Dermis blood vessel endothelial cell (primary cell): Measurements from ENCODE around the gene UVRAG. TPM values are rescaled to one million over a fixed set of nuclear protein-coding genes. Genes with fewer than 3 reads are reported as not detected.
"Not testable (repeated sequence)": the region's sequence is repeated elsewhere in the genome, so short reads cannot be mapped to it uniquely, and the experiment has no call there.

Experiments used
- DNase-seq: peaks from one replicate; pipeline ENCODE4 v3.0.0; 2010
- total RNA-seq: library from RNA; depleted of rRNA; stranded (reverse); fragments of >200 nt; gene quantifications from 2 replicates; pipeline ENCODE4 v1.2.3, GENCODE V29; 2014

Gene UVRAG
- total RNA-seq, 1 donor from 2014 or later: 98.2 TPM

- peak; percentile 24 for DNase-seq
These were observed 110.8 kb downstream of the UVRAG start for GRCh38 chr11:75925785-75926164.

GRCh38 chr11:75929706-75930105, 114.7 kb downstream of the UVRAG start:
- no peak for DNase-seq

- no peak for DNase-seq
These were observed 115.5 kb downstream of the UVRAG start for GRCh38 chr11:75930534-75930933.

- DNase-seq: no peak
These were observed 116.1 kb downstream of the UVRAG start for GRCh38 chr11:75931124-75931523.

GRCh38 chr11:75933736-75934135, 118.7 kb downstream of the UVRAG start:
- DNase-seq: not testable (repeated sequence)

- no peak for DNase-seq
These were observed 119.8 kb downstream of the UVRAG start for GRCh38 chr11:75934851-75935250.

- peak; percentile 67 for DNase-seq
These were observed 123.5 kb downstream of the UVRAG start for GRCh38 chr11:75938543-75938942.

GRCh38 chr11:75939516-75939915, 124.5 kb downstream of the UVRAG start:
- no peak for DNase-seq

- no peak for DNase-seq
These were observed 125.0 kb downstream of the UVRAG start for GRCh38 chr11:75939992-75940391.

- DNase-seq: no peak
These were observed 125.9 kb downstream of the UVRAG start for GRCh38 chr11:75940911-75941310.

- no peak for DNase-seq
These were observed 129.5 kb downstream of the UVRAG start for GRCh38 chr11:75944515-75944914.

GRCh38 chr11:75945446-75945845, 130.4 kb downstream of the UVRAG start:
- DNase-seq: no peak

GRCh38 chr11:75945947-75946346, 130.9 kb downstream of the UVRAG start:
- no peak for DNase-seq

GRCh38 chr11:75946531-75947530, 131.8 kb downstream of the UVRAG start:
- peak; percentile 61 for DNase-seq

- DNase-seq: peak; percentile 31
These were observed 134.1 kb downstream of the UVRAG start for GRCh38 chr11:75949023-75949672.

GRCh38 chr11:75950141-75950540, 135.1 kb downstream of the UVRAG start:
- DNase-seq: no peak

GRCh38 chr11:75954039-75954438, 139.0 kb downstream of the UVRAG start:
- no peak for DNase-seq

GRCh38 chr11:75955443-75955842, 140.4 kb downstream of the UVRAG start:
- no peak for DNase-seq

GRCh38 chr11:75959540-75959939, 144.5 kb downstream of the UVRAG start:
- no peak for DNase-seq

GRCh38 chr11:75964071-75964470, 149.1 kb downstream of the UVRAG start:
- DNase-seq: no peak

GRCh38 chr11:75966537-75967287, 151.7 kb downstream of the UVRAG start:
- DNase-seq: peak; percentile 80

- no peak for DNase-seq
These were observed 153.1 kb downstream of the UVRAG start for GRCh38 chr11:75968021-75968625.
